Parathyroid adenoma (tissue), 2 donors: ENCODE measurements around the gene DAPK2.

ENCODE experiments used
- H2AFZ ChIP-seq: fragments of 300-600 bp; sonication (generic); one replicate; pipeline ENCODE4 v1.7.0; 2017; ENCODE audit warnings: antibody characterized with exemption, mild to moderate bottlenecking
- H3K27ac ChIP-seq: fragments of 300-600 bp; sonication (generic); one replicate; pipeline ENCODE4 v1.7.0; 2017
- H3K27me3 ChIP-seq: fragments of 300-600 bp; sonication (generic); one replicate; pipeline ENCODE4 v1.7.0; 2017; ENCODE audit warnings: low read length; ENCODE audit not compliant: control insufficient read depth, insufficient read depth
- H3K36me3 ChIP-seq: fragments of 300-600 bp; sonication (generic); one replicate; pipeline ENCODE4 v1.7.0; 2017; ENCODE audit warnings: low read length; ENCODE audit not compliant: control insufficient read depth, insufficient read depth
- H3K4me1 ChIP-seq: fragments of 300-600 bp; sonication (generic); one replicate; pipeline ENCODE4 v1.7.0; 2017; ENCODE audit warnings: control low read depth
- H3K4me2 ChIP-seq: fragments of 300-600 bp; sonication (generic); one replicate; pipeline ENCODE4 v1.7.0; 2017; ENCODE audit warnings: low read length
- H3K4me3 ChIP-seq: fragments of 300-600 bp; sonication (generic); one replicate; pipeline ENCODE4 v1.7.0; 2017; ENCODE audit warnings: low read depth, low read length
- H3K79me2 ChIP-seq: fragments of 300-600 bp; sonication (generic); one replicate; pipeline ENCODE4 v1.7.0; 2017; ENCODE audit warnings: control low read depth
- H3K9ac ChIP-seq: fragments of 300-600 bp; sonication (generic); one replicate; pipeline ENCODE4 v1.7.0; 2017; ENCODE audit warnings: mild to moderate bottlenecking
- H3K9me3 ChIP-seq: fragments of 300-600 bp; sonication (generic); one replicate; pipeline ENCODE4 v1.7.0; 2017; ENCODE audit warnings: low read length; ENCODE audit not compliant: control insufficient read depth
- CTCF ChIP-seq: fragments of 300-600 bp; sonication (generic); IDR thresholded peaks from one replicate; pipeline ENCODE4 v1.7.0; 2017; ENCODE audit warnings: antibody characterized with exemption, mild to moderate bottlenecking
- donor health status: primary hyperparathyroidism.

Gene DAPK2

GRCh38 chr15:64072812-64073211 lies 26.5 kb upstream of the DAPK2 start:
- H3K9me3 ChIP-seq: no peaks in the 10 kb centered on the region
- no peak overlapping the region for H3K4me3 ChIP-seq
- H3K4me2 ChIP-seq: no peak overlapping the region
- no peaks in the 10 kb centered on the region for H3K79me2 ChIP-seq
- peaks cover 2% of the 10 kb centered on the region for H3K4me1 ChIP-seq
- TF ChIP-seq CTCF: no peak
- H3K9ac ChIP-seq: no peak overlapping the region
- H2AFZ ChIP-seq: no peak overlapping the region
- H3K27me3 ChIP-seq: no peaks in the 10 kb centered on the region
- H3K27ac ChIP-seq: no peak overlapping the region
- no peaks in the 10 kb centered on the region for H3K36me3 ChIP-seq

- no peaks in the 10 kb centered on the region for H3K9me3 ChIP-seq
- H3K4me2 ChIP-seq: no peak overlapping the region
- H3K27ac ChIP-seq: no peak overlapping the region
- H3K36me3 ChIP-seq: no peaks in the 10 kb centered on the region
- no peak for TF ChIP-seq CTCF
- peaks cover 2% of the 10 kb centered on the region for H3K4me1 ChIP-seq
- H2AFZ ChIP-seq: no peak overlapping the region
- no peak overlapping the region for H3K9ac ChIP-seq
- no peaks in the 10 kb centered on the region for H3K27me3 ChIP-seq
- no peak overlapping the region for H3K4me3 ChIP-seq
- H3K79me2 ChIP-seq: no peaks in the 10 kb centered on the region
Observed at GRCh38 chr15:64071931-64072765, 25.9 kb upstream of the DAPK2 start.

- Histone ChIP-seq H3K27ac (no peak overlapping the region), H3K79me2 (no peaks in the 10 kb centered on the region), H3K4me2 (no peak overlapping the region), H3K4me1 (peaks cover 2% of the 10 kb centered on the region), H3K27me3 (no peaks in the 10 kb centered on the region), H2AFZ (no peak overlapping the region), H3K9me3 (no peaks in the 10 kb centered on the region), H3K9ac (no peak overlapping the region), H3K36me3 (no peaks in the 10 kb centered on the region), H3K4me3 (no peak overlapping the region)
- no peak for TF ChIP-seq CTCF
Observed at GRCh38 chr15:64070965-64071851, 24.9 kb upstream of the DAPK2 start.

GRCh38 chr15:64070106-64070505 lies 23.8 kb upstream of the DAPK2 start:
- Histone ChIP-seq H3K4me1 (peaks cover 2% of the 10 kb centered on the region), H3K27ac (no peak overlapping the region), H2AFZ (no peak overlapping the region), H3K36me3 (no peaks in the 10 kb centered on the region), H3K4me2 (no peak overlapping the region), H3K4me3 (no peak overlapping the region), H3K9ac (no peak overlapping the region), H3K27me3 (no peaks in the 10 kb centered on the region), H3K79me2 (no peaks in the 10 kb centered on the region), H3K9me3 (no peaks in the 10 kb centered on the region)
- no peak for TF ChIP-seq CTCF
